ENCODE measurements around the gene IL6ST.
"Not testable (repeated sequence)": the region's sequence is repeated elsewhere in the genome, so short reads cannot be mapped to it uniquely, and the experiment has no call there.

IL6ST gene

GRCh38 chr5:56003679-56004078 is 8.9 kb upstream of the IL6ST start:
- DNase-seq, result no peak

GRCh38 chr5:56003179-56003578 is 8.4 kb upstream of the IL6ST start:
- DNase-seq, result no peak

- DNase-seq, result no peak
Measured at GRCh38 chr5:56002303-56002702, 7.5 kb upstream of the IL6ST start.

GRCh38 chr5:56000221-56000620 is 5.5 kb upstream of the IL6ST start:
- not testable (repeated sequence) for DNase-seq

- DNase-seq, result no peak
Measured at GRCh38 chr5:55998966-55999365, 4.2 kb upstream of the IL6ST start.

- DNase-seq, result peak; percentile 60
Measured at GRCh38 chr5:55997742-55998351, 3.1 kb upstream of the IL6ST start.

- peak; percentile 97 for DNase-seq
Measured at GRCh38 chr5:55994998-55995914, 493 bp upstream of the IL6ST start.

GRCh38 chr5:55993731-55994494 is 850 bp downstream of the IL6ST start:
- peak; percentile 69 for DNase-seq

- DNase-seq, result peak; percentile 36
Measured at GRCh38 chr5:55993013-55993412, 1.8 kb downstream of the IL6ST start.

GRCh38 chr5:55991768-55992486 is 2.8 kb downstream of the IL6ST start:
- no peak for DNase-seq

GRCh38 chr5:55990895-55991294 is 3.9 kb downstream of the IL6ST start:
- not testable (repeated sequence) for DNase-seq

GRCh38 chr5:55989860-55990259 is 4.9 kb downstream of the IL6ST start:
- DNase-seq, result no peak

GRCh38 chr5:55988979-55989638 is 5.7 kb downstream of the IL6ST start:
- no peak for DNase-seq

- DNase-seq, result not testable (repeated sequence)
Measured at GRCh38 chr5:55988428-55988827, 6.3 kb downstream of the IL6ST start.

GRCh38 chr5:55986931-55987330 is 7.8 kb downstream of the IL6ST start:
- DNase-seq, result no peak

- no peak for DNase-seq
Measured at GRCh38 chr5:55985181-55985580, 9.6 kb downstream of the IL6ST start.

GRCh38 chr5:55983986-55984385 is 10.8 kb downstream of the IL6ST start:
- no peak for DNase-seq

- no peak for DNase-seq
Measured at GRCh38 chr5:55982957-55983381, 11.8 kb downstream of the IL6ST start.

GRCh38 chr5:55973296-55973695 is 21.5 kb downstream of the IL6ST start:
- DNase-seq, result no peak

GRCh38 chr5:55969956-55970355 is 24.8 kb downstream of the IL6ST start:
- DNase-seq, result no peak

GRCh38 chr5:55966284-55966683 is 28.5 kb downstream of the IL6ST start:
- no peak for DNase-seq

GRCh38 chr5:55965525-55965924 is 29.2 kb downstream of the IL6ST start:
- DNase-seq, result no peak

Data from inflammatory macrophage treated with lipopolysaccharide for 4 hours (primary cell).